K562 treated with DMSO at 1 percent for 4 hours (cell line): Measurements from ENCODE around the gene PRR20A. TPM values are rescaled to one million over a fixed set of nuclear protein-coding genes. Genes with fewer than 3 reads are reported as not detected.

Source experiments
- total RNA-seq: library from RNA; unstranded; fragments of 300-600 nt; gene quantifications from 2 replicates; pipeline ENCODE4 v1.2.3, GENCODE V29; 2022; ENCODE audit not compliant: insufficient read depth

Gene PRR20A
- total RNA-seq: not detected in 2 replicates

GRCh38 chr13:57140235-57140968 lies at the start of gene PRR20A:
Gene PRR20A, plus strand, starts transcription at chr13:57140918. Its CDS starts 387 bp downstream, at chr13:57141305.

GRCh38 chr13:57147188-57147587 lies 6.5 kb downstream of the PRR20A start, which contains the start of gene PRR20B:
Gene PRR20B, plus strand, starts transcription at chr13:57147488. Its CDS starts 387 bp downstream, at chr13:57147875.

DNA sequence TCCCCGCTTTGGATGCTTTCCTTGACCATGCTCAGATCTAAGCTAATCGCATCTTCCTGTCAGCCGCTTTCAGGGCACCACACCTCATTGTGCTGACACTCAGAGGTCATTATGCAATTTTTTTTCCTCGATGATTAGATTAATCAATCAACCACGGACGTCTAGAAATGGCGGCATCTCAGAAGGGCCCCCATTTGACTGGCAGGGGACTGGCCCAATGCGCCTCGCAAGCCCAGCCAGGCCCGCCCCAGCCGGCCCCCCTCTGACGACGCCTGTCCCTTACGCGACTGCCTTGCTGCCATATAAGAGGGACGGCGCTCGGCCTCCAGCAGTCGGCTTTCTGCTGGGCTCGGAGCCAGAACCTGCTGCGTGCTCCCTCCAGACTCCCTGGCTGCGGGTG lies 13.0 kb downstream of the PRR20A start, which contains the start of gene PRR20C:
TSS of gene PRR20C (plus strand) at position 301 of the 400 bp plus-strand sequence. CDS start 387 bp downstream, outside the sequence.

DNA sequence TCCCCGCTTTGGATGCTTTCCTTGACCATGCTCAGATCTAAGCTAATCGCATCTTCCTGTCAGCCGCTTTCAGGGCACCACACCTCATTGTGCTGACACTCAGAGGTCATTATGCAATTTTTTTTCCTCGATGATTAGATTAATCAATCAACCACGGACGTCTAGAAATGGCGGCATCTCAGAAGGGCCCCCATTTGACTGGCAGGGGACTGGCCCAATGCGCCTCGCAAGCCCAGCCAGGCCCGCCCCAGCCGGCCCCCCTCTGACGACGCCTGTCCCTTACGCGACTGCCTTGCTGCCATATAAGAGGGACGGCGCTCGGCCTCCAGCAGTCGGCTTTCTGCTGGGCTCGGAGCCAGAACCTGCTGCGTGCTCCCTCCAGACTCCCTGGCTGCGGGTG lies 19.6 kb downstream of the PRR20A start, which contains the start of gene PRR20D:
TSS of gene PRR20D (plus strand) at position 301 of the 400 bp plus-strand sequence. CDS start 387 bp downstream, outside the sequence.

DNA sequence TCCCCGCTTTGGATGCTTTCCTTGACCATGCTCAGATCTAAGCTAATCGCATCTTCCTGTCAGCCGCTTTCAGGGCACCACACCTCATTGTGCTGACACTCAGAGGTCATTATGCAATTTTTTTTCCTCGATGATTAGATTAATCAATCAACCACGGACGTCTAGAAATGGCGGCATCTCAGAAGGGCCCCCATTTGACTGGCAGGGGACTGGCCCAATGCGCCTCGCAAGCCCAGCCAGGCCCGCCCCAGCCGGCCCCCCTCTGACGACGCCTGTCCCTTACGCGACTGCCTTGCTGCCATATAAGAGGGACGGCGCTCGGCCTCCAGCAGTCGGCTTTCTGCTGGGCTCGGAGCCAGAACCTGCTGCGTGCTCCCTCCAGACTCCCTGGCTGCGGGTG lies 26.2 kb downstream of the PRR20A start, which contains the start of gene PRR20E:
TSS of gene PRR20E (plus strand) at position 301 of the 400 bp plus-strand sequence. CDS start 387 bp downstream, outside the sequence.

Other genes starting within 250 kb of the PRR20A start
- not detected in 2 replicates for gene PRR20B, start 6.6 kb downstream of the PRR20A start, total RNA-seq
- not detected in 2 replicates for gene PRR20C, start 13.1 kb downstream of the PRR20A start, total RNA-seq
- gene PRR20D, start 19.7 kb downstream of the PRR20A start, total RNA-seq: not detected in 2 replicates
- gene PRR20E, start 26.3 kb downstream of the PRR20A start, total RNA-seq: not detected in 2 replicates